Coronary artery (tissue), 2 donors: ENCODE results near the gene OPHN1.

Experiments used
- DNase-seq: peaks from one replicate; pipeline ENCODE4 v3.0.0-alpha.2; 2017; ENCODE audit warnings: low spot score
- H3K27ac ChIP-seq, 2 donors: fragments of 200-600 bp; sonication (generic); one replicate each; pipeline ENCODE4 v1.5.1; 2016 to 2019
- H3K4me3 ChIP-seq: fragments of 200-600 bp; sonication (generic); 2 replicates; pipeline ENCODE4 v1.5.1; 2016; ENCODE audit warnings: mild to moderate bottlenecking, moderate library complexity
- TF ChIP-seq, protein P1 (sequence below): fragments of 200-600 bp; sonication (generic); IDR thresholded peaks from one replicate; pipeline ENCODE4 v1.5.1; 2019; ENCODE audit warnings: antibody characterized with exemption

The OPHN1 gene

DNA sequence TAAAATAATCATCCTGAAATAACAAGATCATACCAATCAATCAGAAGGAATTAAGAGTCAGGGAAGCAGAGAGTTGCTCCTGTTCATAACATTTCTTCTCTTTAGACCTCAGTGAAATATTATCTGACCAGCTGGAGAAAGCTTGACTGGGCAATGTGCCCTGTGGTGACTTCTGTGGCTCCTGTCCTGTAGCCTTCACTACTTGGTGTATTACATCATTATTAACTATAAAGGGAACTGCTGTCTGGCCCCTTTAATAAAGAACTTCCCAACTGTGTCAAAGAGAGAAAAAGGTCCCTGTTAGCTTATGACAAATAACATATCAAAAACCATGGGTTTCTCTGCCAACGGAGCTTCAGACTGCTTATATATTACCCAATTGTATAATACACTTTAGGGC, 18.0 kb downstream of the OPHN1 start:
- no peak overlapping the region for H3K4me3 ChIP-seq
- TF ChIP-seq, protein P1, sequence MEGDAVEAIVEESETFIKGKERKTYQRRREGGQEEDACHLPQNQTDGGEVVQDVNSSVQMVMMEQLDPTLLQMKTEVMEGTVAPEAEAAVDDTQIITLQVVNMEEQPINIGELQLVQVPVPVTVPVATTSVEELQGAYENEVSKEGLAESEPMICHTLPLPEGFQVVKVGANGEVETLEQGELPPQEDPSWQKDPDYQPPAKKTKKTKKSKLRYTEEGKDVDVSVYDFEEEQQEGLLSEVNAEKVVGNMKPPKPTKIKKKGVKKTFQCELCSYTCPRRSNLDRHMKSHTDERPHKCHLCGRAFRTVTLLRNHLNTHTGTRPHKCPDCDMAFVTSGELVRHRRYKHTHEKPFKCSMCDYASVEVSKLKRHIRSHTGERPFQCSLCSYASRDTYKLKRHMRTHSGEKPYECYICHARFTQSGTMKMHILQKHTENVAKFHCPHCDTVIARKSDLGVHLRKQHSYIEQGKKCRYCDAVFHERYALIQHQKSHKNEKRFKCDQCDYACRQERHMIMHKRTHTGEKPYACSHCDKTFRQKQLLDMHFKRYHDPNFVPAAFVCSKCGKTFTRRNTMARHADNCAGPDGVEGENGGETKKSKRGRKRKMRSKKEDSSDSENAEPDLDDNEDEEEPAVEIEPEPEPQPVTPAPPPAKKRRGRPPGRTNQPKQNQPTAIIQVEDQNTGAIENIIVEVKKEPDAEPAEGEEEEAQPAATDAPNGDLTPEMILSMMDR: no peak
- H3K27ac ChIP-seq: no peak overlapping the region
- DNase-seq: no peak

DNA sequence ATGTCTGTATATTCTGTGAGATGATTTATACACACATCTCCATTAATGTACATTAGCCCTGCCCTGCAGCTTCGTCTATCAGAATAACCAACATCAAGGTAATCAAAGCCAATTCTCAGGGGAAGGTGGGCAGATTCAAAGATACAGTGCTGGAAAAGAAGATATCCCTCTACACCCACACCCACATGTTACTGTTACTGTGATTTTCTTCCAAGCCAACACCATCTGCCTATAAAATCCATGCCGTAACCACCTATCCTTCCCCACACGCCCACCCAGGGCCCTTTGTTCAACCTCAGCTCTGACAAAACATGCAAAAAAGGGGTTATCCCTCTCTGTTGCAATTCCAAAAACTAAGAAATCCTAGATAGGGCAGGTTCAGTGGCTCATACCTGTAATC, 20.0 kb downstream of the OPHN1 start:
- TF ChIP-seq, protein P1: no peak
- DNase-seq: no peak
- no peak overlapping the region for H3K4me3 ChIP-seq
- no peak overlapping the region for H3K27ac ChIP-seq

DNA sequence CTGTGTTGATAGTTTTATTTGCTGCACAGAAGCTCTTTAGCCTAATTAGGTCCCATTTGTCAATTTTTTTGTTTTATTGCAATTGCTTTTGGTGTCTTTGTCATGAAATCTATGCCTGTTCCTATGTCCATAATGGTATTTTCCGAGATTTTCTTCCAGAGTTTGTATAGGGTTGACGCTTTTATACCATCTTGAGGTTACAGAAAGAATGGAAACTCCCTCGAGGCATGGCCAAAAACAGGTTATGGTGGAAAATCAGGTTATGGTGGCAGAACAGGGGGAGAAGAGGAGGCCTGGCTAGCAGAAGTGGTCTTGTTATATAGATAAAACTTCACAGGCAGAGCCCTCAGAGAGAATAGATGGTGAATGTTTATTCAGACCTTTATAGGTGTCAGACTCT, 21.6 kb downstream of the OPHN1 start:
- TF ChIP-seq, protein P1: no peak
- H3K4me3 ChIP-seq: no peak overlapping the region
- no peak overlapping the region for H3K27ac ChIP-seq
- no peak for DNase-seq

DNA sequence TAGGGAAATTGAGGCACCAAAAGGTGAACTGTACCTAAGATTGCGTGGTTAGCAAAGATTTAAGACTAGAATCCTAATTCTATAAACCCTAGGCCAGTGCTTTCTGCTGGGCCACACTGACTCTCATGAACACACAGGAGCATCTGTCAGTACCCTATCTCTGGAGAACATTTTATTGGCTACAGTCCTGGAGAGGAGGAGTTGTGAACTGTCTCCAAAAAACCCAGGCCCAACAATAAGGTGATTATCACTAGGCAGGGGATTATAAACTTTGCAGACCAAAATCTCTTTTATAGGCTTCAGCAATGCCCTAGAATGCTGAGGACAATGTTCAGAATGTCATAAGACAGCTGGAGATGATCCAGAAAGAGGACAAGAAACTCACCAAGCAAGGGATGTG, 24.1 kb downstream of the OPHN1 start:
- TF ChIP-seq, protein P1: no peak
- Histone ChIP-seq H3K4me3 (no peak overlapping the region), H3K27ac (no peak overlapping the region)
- DNase-seq: no peak

DNA sequence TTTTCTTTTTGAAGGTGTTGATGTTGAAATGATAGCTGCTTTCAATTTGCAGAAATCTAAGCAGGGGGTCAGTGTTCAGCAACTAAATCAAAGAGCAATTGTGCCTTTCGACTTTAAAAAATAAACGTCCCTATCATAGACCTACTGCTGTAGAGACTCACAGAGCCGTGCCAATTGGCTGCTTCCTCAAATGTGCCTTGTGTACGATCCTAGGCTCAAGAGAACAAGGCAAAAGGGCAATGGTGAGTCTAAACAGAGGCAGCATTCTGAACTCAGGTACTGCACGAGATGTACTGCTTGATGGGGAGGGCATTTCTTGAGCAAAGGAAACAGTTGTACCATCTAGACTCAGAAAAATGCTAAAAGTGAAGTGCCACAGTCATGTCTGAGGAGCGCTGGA, 29.8 kb downstream of the OPHN1 start:
- Histone ChIP-seq H3K27ac (no peak overlapping the region), H3K4me3 (no peak overlapping the region)
- DNase-seq: no peak
- TF ChIP-seq, protein P1: no peak

DNA sequence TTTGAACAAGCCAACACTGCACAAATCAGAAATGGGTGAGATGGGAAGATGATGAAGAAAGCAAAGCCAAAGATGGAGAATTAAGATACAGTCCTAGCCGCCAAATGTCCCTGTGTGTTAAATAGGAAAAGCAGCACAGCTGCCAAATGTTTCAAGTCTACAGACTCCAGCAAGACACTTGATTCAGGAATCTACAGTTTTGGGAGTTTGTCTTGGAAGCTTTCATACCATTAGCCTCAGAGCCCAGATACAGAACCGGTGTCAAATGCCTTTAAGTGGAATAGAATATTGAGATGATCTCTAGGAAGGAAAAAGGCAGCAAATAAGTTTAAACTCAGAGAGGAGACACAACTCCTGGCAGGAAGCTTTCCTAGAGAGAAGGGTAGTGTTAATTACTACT, 30.3 kb downstream of the OPHN1 start:
- no peak for DNase-seq
- no peak overlapping the region for H3K27ac ChIP-seq
- H3K4me3 ChIP-seq: no peak overlapping the region
- TF ChIP-seq, protein P1: no peak

DNA sequence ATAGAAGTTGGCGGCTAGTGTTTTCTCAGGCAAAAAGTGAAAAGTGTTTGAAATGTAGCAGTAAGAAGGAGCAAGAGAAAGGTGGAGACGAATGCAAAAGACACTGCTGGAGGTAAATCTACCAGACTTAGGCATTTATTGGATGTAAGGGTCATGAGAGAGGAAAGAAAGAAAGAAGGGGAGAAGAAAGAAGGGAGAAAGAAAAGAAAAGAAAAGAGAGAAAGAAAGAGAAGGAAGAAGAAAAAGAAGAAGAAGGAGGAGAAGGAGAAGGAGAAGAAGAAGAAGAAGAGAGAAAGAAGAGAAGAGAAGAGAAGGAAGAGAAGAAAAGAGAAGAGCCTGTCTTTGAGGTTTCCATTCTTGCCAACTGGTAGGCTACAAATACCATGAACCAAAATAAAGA, 31.2 kb downstream of the OPHN1 start:
- TF ChIP-seq, protein P1: no peak

More for the DNA sequence above, 31.2 kb downstream of the OPHN1 start:
- no peak for DNase-seq
- no peak overlapping the region for H3K4me3 ChIP-seq
- no peak overlapping the region for H3K27ac ChIP-seq
